ENCODE results near the gene GPR17. TPM values are rescaled to one million over a fixed set of nuclear protein-coding genes. Genes with fewer than 3 reads are reported as not detected.

The GPR17 gene
- polyA plus RNA-seq, 2 donors = 0.26 to 1.6 TPM

GRCh38 chr2:127629637-127630036 lies 16.3 kb upstream of the GPR17 start:
- no peaks in the 10 kb centered on the region for H3K27me3 ChIP-seq (ENCODE audit: control insufficient read depth in 1 of 2, insufficient read depth in 2 of 2, low read length in 2 of 2)
- no peak overlapping the region for H3K27ac ChIP-seq (ENCODE audit: low read depth in 2 of 2, low read length in 1 of 2)
- WGBS, 2 donors = 76 to 81% methylated on average over 8 to 9 of the region's 9 CpGs
- peaks cover 0 to 3% of the 10 kb centered on the region in 2 donors for H3K4me1 ChIP-seq (ENCODE audit: control insufficient read depth in 2 of 2, insufficient read depth in 2 of 2, low read length in 1 of 2)
- no peaks in the 10 kb centered on the region for H3K9me3 ChIP-seq (ENCODE audit: control insufficient read depth in 2 of 2, insufficient read depth in 1 of 2, low read depth in 1 of 2, low read length in 1 of 2)
- no peaks in the 10 kb centered on the region for H3K36me3 ChIP-seq (ENCODE audit: control insufficient read depth in 2 of 2, insufficient read depth in 2 of 2, low read length in 1 of 2)
- no peak overlapping the region for H3K4me3 ChIP-seq (ENCODE audit: low read depth in 1 of 2, low read length in 2 of 2)

- H3K4me1 ChIP-seq (ENCODE audit: control insufficient read depth in 2 of 2, insufficient read depth in 2 of 2, low read length in 1 of 2) = peaks cover 0 to 3% of the 10 kb centered on the region in 2 donors
Observed at GRCh38 chr2:127630096-127630863, 15.7 kb upstream of the GPR17 start.

GRCh38 chr2:127630864-127631540 lies 15.0 kb upstream of the GPR17 start:
- Histone ChIP-seq H3K9me3 (ENCODE audit: control insufficient read depth in 2 of 2, insufficient read depth in 1 of 2, low read depth in 1 of 2, low read length in 1 of 2) (no peaks in the 10 kb centered on the region), H3K36me3 (ENCODE audit: control insufficient read depth in 2 of 2, insufficient read depth in 2 of 2, low read length in 1 of 2) (no peaks in the 10 kb centered on the region), H3K27ac (ENCODE audit: low read depth in 2 of 2, low read length in 1 of 2) (no peak overlapping the region), H3K27me3 (ENCODE audit: control insufficient read depth in 1 of 2, insufficient read depth in 2 of 2, low read length in 2 of 2) (no peaks in the 10 kb centered on the region), H3K4me3 (ENCODE audit: low read depth in 1 of 2, low read length in 2 of 2) (no peak overlapping the region), H3K4me1 (ENCODE audit: control insufficient read depth in 2 of 2, insufficient read depth in 2 of 2, low read length in 1 of 2) (peaks cover 0 to 3% of the 10 kb centered on the region in 2 donors)
- WGBS, 2 donors = 89 to 91% methylated on average over 24 to 25 of the region's 25 CpGs

More at GRCh38 chr2:127630096-127630863, 15.7 kb upstream of the GPR17 start:
- Histone ChIP-seq H3K27me3 (ENCODE audit: control insufficient read depth in 1 of 2, insufficient read depth in 2 of 2, low read length in 2 of 2) (no peaks in the 10 kb centered on the region), H3K36me3 (ENCODE audit: control insufficient read depth in 2 of 2, insufficient read depth in 2 of 2, low read length in 1 of 2) (no peaks in the 10 kb centered on the region), H3K9me3 (ENCODE audit: control insufficient read depth in 2 of 2, insufficient read depth in 1 of 2, low read depth in 1 of 2, low read length in 1 of 2) (no peaks in the 10 kb centered on the region), H3K27ac (ENCODE audit: low read depth in 2 of 2, low read length in 1 of 2) (no peak overlapping the region), H3K4me3 (ENCODE audit: low read depth in 1 of 2, low read length in 2 of 2) (no peak overlapping the region)
- 55 to 71% methylated on average over 9 to 10 of the region's 10 CpGs for WGBS, 2 donors

GRCh38 chr2:127631541-127631996 lies 14.4 kb upstream of the GPR17 start:
- H3K36me3 ChIP-seq (ENCODE audit: control insufficient read depth in 2 of 2, insufficient read depth in 2 of 2, low read length in 1 of 2) = no peaks in the 10 kb centered on the region
- H3K27ac ChIP-seq (ENCODE audit: low read depth in 2 of 2, low read length in 1 of 2) = no peak overlapping the region
- peaks cover 3% of the 10 kb centered on the region in 2 donors for H3K4me1 ChIP-seq (ENCODE audit: control insufficient read depth in 2 of 2, insufficient read depth in 2 of 2, low read length in 1 of 2)
- H3K4me3 ChIP-seq (ENCODE audit: low read depth in 1 of 2, low read length in 2 of 2) = no peak overlapping the region
- H3K27me3 ChIP-seq (ENCODE audit: control insufficient read depth in 1 of 2, insufficient read depth in 2 of 2, low read length in 2 of 2) = no peaks in the 10 kb centered on the region
- H3K9me3 ChIP-seq (ENCODE audit: control insufficient read depth in 2 of 2, insufficient read depth in 1 of 2, low read depth in 1 of 2, low read length in 1 of 2) = no peaks in the 10 kb centered on the region
- WGBS, 2 donors = 82 to 86% methylated on average over 16 of the region's 16 CpGs

GRCh38 chr2:127631997-127632581 lies 13.9 kb upstream of the GPR17 start:
- no peak overlapping the region for H3K27ac ChIP-seq (ENCODE audit: low read depth in 2 of 2, low read length in 1 of 2)
- H3K4me3 ChIP-seq (ENCODE audit: low read depth in 1 of 2, low read length in 2 of 2) = no peak overlapping the region
- no peaks in the 10 kb centered on the region for H3K27me3 ChIP-seq (ENCODE audit: control insufficient read depth in 1 of 2, insufficient read depth in 2 of 2, low read length in 2 of 2)
- H3K36me3 ChIP-seq (ENCODE audit: control insufficient read depth in 2 of 2, insufficient read depth in 2 of 2, low read length in 1 of 2) = no peaks in the 10 kb centered on the region
- H3K4me1 ChIP-seq (ENCODE audit: control insufficient read depth in 2 of 2, insufficient read depth in 2 of 2, low read length in 1 of 2) = peaks cover 3% of the 10 kb centered on the region in 2 donors
- WGBS, 2 donors = 84 to 86% methylated on average over 17 of the region's 17 CpGs
- H3K9me3 ChIP-seq (ENCODE audit: control insufficient read depth in 2 of 2, insufficient read depth in 1 of 2, low read depth in 1 of 2, low read length in 1 of 2) = no peaks in the 10 kb centered on the region

GRCh38 chr2:127632592-127633489 lies 13.1 kb upstream of the GPR17 start:
- H3K27me3 ChIP-seq (ENCODE audit: control insufficient read depth in 1 of 2, insufficient read depth in 2 of 2, low read length in 2 of 2) = no peaks in the 10 kb centered on the region
- WGBS, 2 donors = 79 to 82% methylated on average over 24 to 25 of the region's 25 CpGs
- H3K4me1 ChIP-seq (ENCODE audit: control insufficient read depth in 2 of 2, insufficient read depth in 2 of 2, low read length in 1 of 2) = peaks cover 5 to 8% of the 10 kb centered on the region in 2 donors
- no peaks in the 10 kb centered on the region for H3K36me3 ChIP-seq (ENCODE audit: control insufficient read depth in 2 of 2, insufficient read depth in 2 of 2, low read length in 1 of 2)
- H3K27ac ChIP-seq (ENCODE audit: low read depth in 2 of 2, low read length in 1 of 2) = no peak overlapping the region
- H3K4me3 ChIP-seq (ENCODE audit: low read depth in 1 of 2, low read length in 2 of 2) = no peak overlapping the region
- H3K9me3 ChIP-seq (ENCODE audit: control insufficient read depth in 2 of 2, insufficient read depth in 1 of 2, low read depth in 1 of 2, low read length in 1 of 2) = no peaks in the 10 kb centered on the region

- Histone ChIP-seq H3K27me3 (ENCODE audit: control insufficient read depth in 1 of 2, insufficient read depth in 2 of 2, low read length in 2 of 2) (no peaks in the 10 kb centered on the region), H3K9me3 (ENCODE audit: control insufficient read depth in 2 of 2, insufficient read depth in 1 of 2, low read depth in 1 of 2, low read length in 1 of 2) (no peaks in the 10 kb centered on the region), H3K4me1 (ENCODE audit: control insufficient read depth in 2 of 2, insufficient read depth in 2 of 2, low read length in 1 of 2) (peaks cover 8 to 13% of the 10 kb centered on the region in 2 donors), H3K4me3 (ENCODE audit: low read depth in 1 of 2, low read length in 2 of 2) (no peak overlapping the region), H3K27ac (ENCODE audit: low read depth in 2 of 2, low read length in 1 of 2) (peak overlapping the region in 1 of 2 donors; percentile 14), H3K36me3 (ENCODE audit: control insufficient read depth in 2 of 2, insufficient read depth in 2 of 2, low read length in 1 of 2) (no peaks in the 10 kb centered on the region)
- 71 to 73% methylated on average over 9 of the region's 9 CpGs for WGBS, 2 donors
Observed at GRCh38 chr2:127633556-127634065, 12.3 kb upstream of the GPR17 start.

- H3K4me3 ChIP-seq (ENCODE audit: low read depth in 1 of 2, low read length in 2 of 2) = no peak overlapping the region
- peaks cover 8 to 13% of the 10 kb centered on the region in 2 donors for H3K4me1 ChIP-seq (ENCODE audit: control insufficient read depth in 2 of 2, insufficient read depth in 2 of 2, low read length in 1 of 2)
- no peaks in the 10 kb centered on the region for H3K36me3 ChIP-seq (ENCODE audit: control insufficient read depth in 2 of 2, insufficient read depth in 2 of 2, low read length in 1 of 2)
- H3K9me3 ChIP-seq (ENCODE audit: control insufficient read depth in 2 of 2, insufficient read depth in 1 of 2, low read depth in 1 of 2, low read length in 1 of 2) = no peaks in the 10 kb centered on the region
- WGBS, 2 donors = 67 to 77% methylated on average over 16 of the region's 16 CpGs
- peak overlapping the region in 1 of 2 donors; percentile 14 for H3K27ac ChIP-seq (ENCODE audit: low read depth in 2 of 2, low read length in 1 of 2)
- no peaks in the 10 kb centered on the region for H3K27me3 ChIP-seq (ENCODE audit: control insufficient read depth in 1 of 2, insufficient read depth in 2 of 2, low read length in 2 of 2)
Observed at GRCh38 chr2:127634066-127634617, 11.8 kb upstream of the GPR17 start.

Data from esophagus (tissue), 2 donors.